Naive B cell (primary cell): ENCODE data around the gene USH2A. TPM values are rescaled to one million over a fixed set of nuclear protein-coding genes. Genes with fewer than 3 reads are reported as not detected.

Experiments
- ATAC-seq, 2 donors: fragments of 150-1000 bp; cut with Tn5 transposase; 2 replicates each; pipeline ENCODE4 v1.10.0; 2021; ENCODE audit warnings: low read depth in 2 of 2, mild to moderate bottlenecking in 2 of 2, moderate library complexity in 2 of 2
- DNase-seq: peaks from one replicate; pipeline ENCODE4 v3.0.0; 2022
- H3K27ac Mint-ChIP-seq, 6 donors: one replicate each; pipeline ENCODE4 v1.8.0; 2020 to 2022; ENCODE audit warnings: mild to moderate bottlenecking in 6 of 6, mixed read lengths in 6 of 6, moderate library complexity in 5 of 6, inconsistent platforms in 2 of 6
- H3K27me3 Mint-ChIP-seq, 3 donors: one replicate each; pipeline ENCODE4 v1.8.0; 2021 to 2022; ENCODE audit warnings: mixed read lengths in 3 of 3, mild to moderate bottlenecking in 1 of 3
- H3K36me3 Mint-ChIP-seq, 2 donors: one replicate each; pipeline ENCODE4 v1.8.0; 2020 to 2022; ENCODE audit warnings: mixed read lengths in 2 of 2, inconsistent platforms in 1 of 2, mild to moderate bottlenecking in 1 of 2
- H3K4me1 Mint-ChIP-seq, 3 donors: one replicate each; pipeline ENCODE4 v1.8.0; 2020 to 2022; ENCODE audit warnings: mixed read lengths in 3 of 3, inconsistent platforms in 1 of 3, mild to moderate bottlenecking in 1 of 3, moderate library complexity in 1 of 3
- H3K4me3 Mint-ChIP-seq, 8 donors: one replicate each; pipeline ENCODE4 v1.8.0; 2020 to 2022; ENCODE audit warnings: mild to moderate bottlenecking in 8 of 8, mixed read lengths in 8 of 8, moderate library complexity in 8 of 8, inconsistent platforms in 2 of 8
- H3K9me3 Mint-ChIP-seq, 7 donors: one replicate each; pipeline ENCODE4 v1.8.0; 2020 to 2022; ENCODE audit warnings: mixed read lengths in 7 of 7, mild to moderate bottlenecking in 5 of 7, inconsistent platforms in 2 of 7, moderate library complexity in 1 of 7
- polyA plus RNA-seq, 6 donors: library from polyadenylated mRNA; unstranded; fragments of 300-500 nt; fragmentation: Illumina TruSeq; gene quantifications; one replicate each; pipeline ENCODE4 v1.2.3, GENCODE V29; 2021; ENCODE audit warnings: low read depth in 6 of 6

The USH2A gene
- polyA plus RNA-seq, 6 donors from 2014 or later, result not detected

GRCh38 chr1:216303690-216304089, 119.6 kb downstream of the USH2A start:
- H3K27me3 Mint-ChIP-seq, result no peaks in the 10 kb centered on the region
- H3K4me3 Mint-ChIP-seq, result no peak overlapping the region
- H3K27ac Mint-ChIP-seq, result no peak overlapping the region
- no peaks in the 10 kb centered on the region for H3K9me3 Mint-ChIP-seq
- DNase-seq, result no peak
- ATAC-seq, result no peak
- no peaks in the 10 kb centered on the region for H3K4me1 Mint-ChIP-seq
- no peaks in the 10 kb centered on the region for H3K36me3 Mint-ChIP-seq

GRCh38 chr1:216293683-216294082, 129.6 kb downstream of the USH2A start:
- H3K9me3 Mint-ChIP-seq, result peaks cover 0 to 5% (median 0%) of the 10 kb centered on the region in 7 donors
- DNase-seq, result no peak
- no peak overlapping the region for H3K27ac Mint-ChIP-seq
- no peaks in the 10 kb centered on the region for H3K36me3 Mint-ChIP-seq
- H3K4me3 Mint-ChIP-seq, result no peak overlapping the region
- no peaks in the 10 kb centered on the region for H3K27me3 Mint-ChIP-seq
- ATAC-seq, result no peak
- no peaks in the 10 kb centered on the region for H3K4me1 Mint-ChIP-seq

GRCh38 chr1:216290074-216290473, 133.2 kb downstream of the USH2A start:
- ATAC-seq (no peak), DNase-seq (no peak)
- Mint-ChIP-seq H3K27me3 (no peaks in the 10 kb centered on the region), H3K27ac (no peak overlapping the region), H3K4me1 (no peaks in the 10 kb centered on the region), H3K4me3 (no peak overlapping the region), H3K36me3 (peaks cover 0 to 6% of the 10 kb centered on the region in 2 donors), H3K9me3 (peaks cover 4 to 19% (median 6%) of the 10 kb centered on the region in 7 donors)

DNA sequence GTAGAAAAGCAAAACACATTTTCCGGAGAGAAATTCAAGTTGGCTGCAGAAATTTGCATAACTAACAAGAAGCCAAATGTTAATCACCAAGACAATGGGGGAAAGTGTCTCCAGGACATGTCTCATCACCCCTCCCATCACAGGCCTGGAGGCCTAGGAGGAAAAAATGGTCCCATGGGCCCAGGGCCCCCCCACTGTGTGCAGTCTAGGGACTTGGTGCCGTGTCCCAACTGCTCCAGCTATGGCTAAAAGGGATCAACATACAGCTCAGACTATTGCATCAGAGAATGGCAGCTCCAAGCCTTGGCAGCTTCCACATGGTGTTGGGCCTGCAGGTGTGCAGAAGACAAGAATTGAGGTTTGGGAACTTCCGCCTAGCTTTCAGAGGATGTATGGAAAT, 138.2 kb downstream of the USH2A start:
- no peaks in the 10 kb centered on the region for H3K27me3 Mint-ChIP-seq
- H3K4me1 Mint-ChIP-seq, result peaks cover 0 to 3% (median 0%) of the 10 kb centered on the region in 3 donors
- no peak overlapping the region for H3K4me3 Mint-ChIP-seq
- peaks cover 0 to 16% of the 10 kb centered on the region in 2 donors for H3K36me3 Mint-ChIP-seq
- no peak for ATAC-seq
- H3K27ac Mint-ChIP-seq, result no peak overlapping the region
- H3K9me3 Mint-ChIP-seq, result peaks cover 7 to 27% (median 15%) of the 10 kb centered on the region in 7 donors
- DNase-seq, result no peak

- peaks cover 0 to 3% (median 0%) of the 10 kb centered on the region in 3 donors for H3K4me1 Mint-ChIP-seq
- DNase-seq (no peak), ATAC-seq (no peak)
- peaks cover 12 to 27% (median 14%) of the 10 kb centered on the region in 7 donors for H3K9me3 Mint-ChIP-seq
- no peak overlapping the region for H3K27ac Mint-ChIP-seq
- no peaks in the 10 kb centered on the region for H3K27me3 Mint-ChIP-seq
- peaks cover 0 to 16% of the 10 kb centered on the region in 2 donors for H3K36me3 Mint-ChIP-seq
- no peak overlapping the region for H3K4me3 Mint-ChIP-seq
Measured at GRCh38 chr1:216281757-216282156, 141.5 kb downstream of the USH2A start.

- Mint-ChIP-seq H3K4me3 (no peak overlapping the region), H3K36me3 (no peaks in the 10 kb centered on the region), H3K27ac (no peak overlapping the region), H3K27me3 (no peaks in the 10 kb centered on the region), H3K4me1 (no peaks in the 10 kb centered on the region), H3K9me3 (peaks cover 0 to 4% (median 0%) of the 10 kb centered on the region in 7 donors)
- DNase-seq (no peak), ATAC-seq (no peak)
Measured at GRCh38 chr1:216270086-216270773, 153.0 kb downstream of the USH2A start.

GRCh38 chr1:216261631-216262030, 161.6 kb downstream of the USH2A start:
- Mint-ChIP-seq H3K27me3 (no peaks in the 10 kb centered on the region), H3K36me3 (no peaks in the 10 kb centered on the region), H3K9me3 (peaks cover 0 to 7% (median 4%) of the 10 kb centered on the region in 7 donors)

DNA sequence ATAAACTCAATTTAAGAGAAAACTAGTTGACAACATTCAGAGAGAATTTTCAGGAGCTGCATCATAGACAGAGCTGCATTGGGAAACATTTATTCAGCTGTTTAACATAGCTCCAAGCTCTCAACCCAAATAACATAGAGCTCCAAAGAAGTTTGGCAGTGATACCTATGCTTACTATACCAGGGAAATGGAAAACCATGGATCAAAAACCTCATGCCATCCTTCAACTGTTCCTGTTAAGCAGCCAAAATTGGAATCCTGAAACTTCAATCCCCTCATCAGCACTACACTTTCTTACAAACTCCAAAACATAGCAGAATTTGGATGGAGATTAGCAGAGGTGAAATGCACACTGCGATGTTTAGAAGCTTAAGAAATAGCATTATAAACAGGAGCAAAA, 164.4 kb downstream of the USH2A start:
- H3K27me3 Mint-ChIP-seq, result no peaks in the 10 kb centered on the region
- H3K36me3 Mint-ChIP-seq, result no peaks in the 10 kb centered on the region
- ATAC-seq (no peak), DNase-seq (no peak)
- no peak overlapping the region for H3K4me3 Mint-ChIP-seq
- no peaks in the 10 kb centered on the region for H3K4me1 Mint-ChIP-seq
- H3K9me3 Mint-ChIP-seq, result peaks cover 0 to 12% (median 4%) of the 10 kb centered on the region in 7 donors
- no peak overlapping the region for H3K27ac Mint-ChIP-seq

More at GRCh38 chr1:216261631-216262030, 161.6 kb downstream of the USH2A start:
- DNase-seq, result no peak
- H3K27ac Mint-ChIP-seq, result no peak overlapping the region
- H3K4me1 Mint-ChIP-seq, result no peaks in the 10 kb centered on the region
- no peak overlapping the region for H3K4me3 Mint-ChIP-seq
- ATAC-seq, result no peak

DNA sequence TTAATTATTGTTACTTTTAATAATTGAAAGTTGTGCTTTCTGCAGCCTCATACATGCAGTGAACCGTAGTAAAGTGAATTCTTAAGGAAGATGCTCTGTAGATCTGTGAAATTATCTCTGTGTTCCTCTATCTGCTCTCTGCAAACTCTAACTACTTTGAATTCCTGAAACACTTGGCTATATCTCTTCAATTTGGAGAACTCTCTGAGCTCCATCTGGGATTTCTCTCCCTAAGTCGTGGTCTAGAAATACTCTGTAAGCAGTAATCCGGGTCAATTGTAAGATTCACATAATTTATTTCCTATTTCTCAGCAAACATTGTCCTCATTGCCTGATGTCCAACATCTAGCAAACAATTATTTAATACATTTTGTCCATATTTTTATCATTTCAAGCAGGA, 164.9 kb downstream of the USH2A start:
- ATAC-seq, result no peak
- Mint-ChIP-seq H3K4me1 (no peaks in the 10 kb centered on the region), H3K36me3 (no peaks in the 10 kb centered on the region), H3K9me3 (peaks cover 0 to 12% (median 4%) of the 10 kb centered on the region in 7 donors), H3K4me3 (no peak overlapping the region), H3K27ac (no peak overlapping the region), H3K27me3 (no peaks in the 10 kb centered on the region)
- no peak for DNase-seq

DNA sequence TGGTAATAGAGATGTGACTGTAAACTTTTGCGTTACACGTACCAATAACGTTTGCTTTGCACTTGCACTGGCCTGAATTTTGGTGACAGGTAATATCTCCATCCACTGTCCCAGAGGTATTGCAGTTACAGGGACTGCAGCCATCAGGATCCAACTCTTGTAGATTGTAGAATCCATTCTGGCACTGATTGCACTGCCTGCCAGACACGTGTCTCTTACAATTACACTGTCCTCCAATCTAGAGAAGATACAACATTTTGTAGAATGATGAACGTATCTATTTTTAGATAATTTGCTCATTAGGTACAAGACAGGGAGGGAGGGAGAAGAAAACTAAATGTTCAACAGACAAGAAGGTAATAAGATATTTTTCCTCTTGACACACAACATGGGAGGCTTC, 172.4 kb downstream of the USH2A start:
- no peak for DNase-seq
- Mint-ChIP-seq H3K9me3 (peaks cover 0 to 7% (median 0%) of the 10 kb centered on the region in 7 donors), H3K4me3 (peak overlapping the region in 2 of 8 donors; percentile 42 to 43), H3K27ac (peak overlapping the region in 1 of 6 donors; percentile 2), H3K4me1 (peaks cover 4 to 9% (median 6%) of the 10 kb centered on the region in 3 donors), H3K36me3 (no peaks in the 10 kb centered on the region), H3K27me3 (no peaks in the 10 kb centered on the region)
- ATAC-seq, result peak in 1 of 2 donors; percentile 36

- Mint-ChIP-seq H3K4me3 (no peak overlapping the region), H3K27me3 (no peaks in the 10 kb centered on the region), H3K36me3 (no peaks in the 10 kb centered on the region), H3K27ac (no peak overlapping the region), H3K9me3 (no peaks in the 10 kb centered on the region), H3K4me1 (peaks cover 4 to 9% (median 6%) of the 10 kb centered on the region in 3 donors)
- DNase-seq (no peak), ATAC-seq (no peak)
Measured at GRCh38 chr1:216248628-216249027, 174.6 kb downstream of the USH2A start.

- no peak overlapping the region for H3K4me3 Mint-ChIP-seq
- H3K27me3 Mint-ChIP-seq, result no peaks in the 10 kb centered on the region
- no peak overlapping the region for H3K27ac Mint-ChIP-seq
- no peaks in the 10 kb centered on the region for H3K9me3 Mint-ChIP-seq
- DNase-seq, result no peak
- peaks cover 4 to 9% (median 6%) of the 10 kb centered on the region in 3 donors for H3K4me1 Mint-ChIP-seq
- no peaks in the 10 kb centered on the region for H3K36me3 Mint-ChIP-seq
- ATAC-seq, result no peak
Measured at GRCh38 chr1:216247937-216248336, 175.3 kb downstream of the USH2A start.

DNA sequence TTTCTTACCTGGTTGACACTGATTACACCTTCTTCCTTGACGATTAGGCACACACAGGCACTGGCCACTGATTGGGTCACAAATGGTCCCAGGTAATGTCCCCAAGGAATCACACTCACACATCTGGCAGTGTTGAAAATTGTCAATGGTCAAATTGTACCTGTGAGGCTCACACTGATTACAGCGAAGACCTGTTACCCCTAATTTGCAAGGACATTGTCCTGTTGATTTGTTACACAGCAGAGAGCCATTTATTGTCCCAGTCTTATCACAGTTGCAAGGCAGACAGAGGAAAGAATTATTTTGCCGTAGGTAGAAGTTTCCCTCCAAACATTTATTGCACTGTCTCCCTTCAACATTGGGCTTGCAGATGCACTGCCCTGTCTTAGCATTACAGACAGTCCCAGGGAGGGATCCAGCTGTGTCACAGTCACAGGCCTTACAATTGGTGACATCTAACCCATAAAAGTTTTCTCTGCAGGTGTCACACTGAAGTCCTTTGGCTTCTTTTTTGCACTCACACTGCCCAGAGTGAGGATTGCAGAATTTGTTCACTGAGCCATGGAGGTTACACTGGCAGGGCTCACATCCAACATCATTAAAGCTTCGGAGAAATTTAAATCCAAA, 176.6 kb downstream of the USH2A start:
- ATAC-seq, result no peak
- Mint-ChIP-seq H3K27ac (no peak overlapping the region), H3K27me3 (no peaks in the 10 kb centered on the region), H3K9me3 (no peaks in the 10 kb centered on the region), H3K4me1 (peaks cover 4 to 9% (median 6%) of the 10 kb centered on the region in 3 donors), H3K4me3 (no peak overlapping the region), H3K36me3 (no peaks in the 10 kb centered on the region)
- DNase-seq, result no peak

DNA sequence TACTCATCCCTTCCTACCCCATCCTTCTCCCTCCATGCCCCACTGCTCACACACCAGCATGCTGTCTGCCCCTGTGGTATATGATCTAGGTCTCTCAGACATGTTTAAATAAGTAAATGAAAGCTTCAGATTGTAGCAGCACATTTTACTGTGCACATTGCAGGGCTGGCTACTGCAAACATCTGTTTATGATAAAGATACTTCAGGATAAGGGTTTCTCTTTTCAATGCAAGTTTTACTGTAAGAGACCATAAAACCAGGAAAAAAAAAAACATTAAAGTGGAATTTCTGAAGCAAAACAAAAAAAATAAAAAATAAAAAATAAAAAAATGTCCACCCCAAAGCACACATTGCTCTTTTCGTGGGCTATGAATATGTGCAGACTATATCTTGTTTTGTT, 184.4 kb downstream of the USH2A start:
- peaks cover 0 to 3% (median 0%) of the 10 kb centered on the region in 7 donors for H3K9me3 Mint-ChIP-seq
- no peaks in the 10 kb centered on the region for H3K36me3 Mint-ChIP-seq
- H3K27me3 Mint-ChIP-seq, result peaks cover 0 to 4% (median 0%) of the 10 kb centered on the region in 3 donors
- DNase-seq, result no peak
- no peak for ATAC-seq
- no peaks in the 10 kb centered on the region for H3K4me1 Mint-ChIP-seq
- H3K27ac Mint-ChIP-seq, result no peak overlapping the region
- no peak overlapping the region for H3K4me3 Mint-ChIP-seq
